AG04449 (cell line): ENCODE data around the gene DIP2C.

Experiments
- CTCF ChIA-PET: fragments of 350-600 bp; formaldehyde crosslinking; extraction: SDS; loops from one replicate; lab custom pipeline; 2021; ENCODE audit warnings: antibody characterized with exemption; lab: Yijun Ruan, JAX
- POLR2A ChIA-PET: fragments of 400-600, 350-600 bp; formaldehyde crosslinking; extraction: SDS; loops from one replicate; lab custom pipeline; 2020; ENCODE audit warnings: antibody characterized with exemption, inconsistent platforms; lab: Yijun Ruan, JAX
- DNase-seq: peaks from one replicate; pipeline ENCODE4 v3.0.0-alpha.2; 2010; ENCODE audit warnings: low read depth, low spot score
- H3K4me3 ChIP-seq: 2 replicates; pipeline ENCODE4 v1.5.1; 2011; ENCODE audit warnings: low read depth, mild to moderate bottlenecking, control low read depth, low read length
- TF ChIP-seq, protein P1 (sequence below): IDR thresholded peaks from one replicate; pipeline ENCODE4 v1.5.1; 2011; ENCODE audit warnings: mild to moderate bottlenecking, moderate library complexity, low read length, control low read depth, inconsistent platforms; ENCODE audit not compliant: insufficient read depth; ENCODE audit errors: missing control alignments

Gene DIP2C

DNA sequence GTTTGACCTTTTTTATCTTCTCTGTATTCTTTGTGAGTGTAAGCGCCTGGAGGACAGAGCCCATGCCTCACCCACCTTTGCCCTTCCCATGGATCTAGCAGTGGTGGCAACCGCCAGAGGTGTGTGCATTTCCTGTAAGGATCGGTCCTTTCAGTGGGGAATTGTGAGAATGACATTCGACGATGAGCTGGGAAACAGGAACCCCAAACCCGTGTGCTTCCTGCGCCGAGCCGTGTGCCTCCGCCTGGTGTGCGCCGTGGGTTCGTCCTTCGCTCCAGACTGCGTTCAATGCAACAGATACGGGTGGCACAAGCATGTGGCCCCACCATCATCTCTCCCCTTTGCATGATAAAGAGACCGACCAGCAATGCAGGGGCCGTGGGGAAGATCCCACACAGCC is 1.7 kb upstream of the DIP2C start:
- DNase-seq = no peak
- CTCF ChIA-PET = interaction anchor here (1.4 kb wide), 1 partner anchor 180 kb away, joined by 3 read pairs; no protein-coding TSS in a partner anchor
- TF ChIP-seq, protein P1, sequence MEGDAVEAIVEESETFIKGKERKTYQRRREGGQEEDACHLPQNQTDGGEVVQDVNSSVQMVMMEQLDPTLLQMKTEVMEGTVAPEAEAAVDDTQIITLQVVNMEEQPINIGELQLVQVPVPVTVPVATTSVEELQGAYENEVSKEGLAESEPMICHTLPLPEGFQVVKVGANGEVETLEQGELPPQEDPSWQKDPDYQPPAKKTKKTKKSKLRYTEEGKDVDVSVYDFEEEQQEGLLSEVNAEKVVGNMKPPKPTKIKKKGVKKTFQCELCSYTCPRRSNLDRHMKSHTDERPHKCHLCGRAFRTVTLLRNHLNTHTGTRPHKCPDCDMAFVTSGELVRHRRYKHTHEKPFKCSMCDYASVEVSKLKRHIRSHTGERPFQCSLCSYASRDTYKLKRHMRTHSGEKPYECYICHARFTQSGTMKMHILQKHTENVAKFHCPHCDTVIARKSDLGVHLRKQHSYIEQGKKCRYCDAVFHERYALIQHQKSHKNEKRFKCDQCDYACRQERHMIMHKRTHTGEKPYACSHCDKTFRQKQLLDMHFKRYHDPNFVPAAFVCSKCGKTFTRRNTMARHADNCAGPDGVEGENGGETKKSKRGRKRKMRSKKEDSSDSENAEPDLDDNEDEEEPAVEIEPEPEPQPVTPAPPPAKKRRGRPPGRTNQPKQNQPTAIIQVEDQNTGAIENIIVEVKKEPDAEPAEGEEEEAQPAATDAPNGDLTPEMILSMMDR = no peak
- POLR2A ChIA-PET = no interaction called here
- no peak overlapping the region for H3K4me3 ChIP-seq

DNA sequence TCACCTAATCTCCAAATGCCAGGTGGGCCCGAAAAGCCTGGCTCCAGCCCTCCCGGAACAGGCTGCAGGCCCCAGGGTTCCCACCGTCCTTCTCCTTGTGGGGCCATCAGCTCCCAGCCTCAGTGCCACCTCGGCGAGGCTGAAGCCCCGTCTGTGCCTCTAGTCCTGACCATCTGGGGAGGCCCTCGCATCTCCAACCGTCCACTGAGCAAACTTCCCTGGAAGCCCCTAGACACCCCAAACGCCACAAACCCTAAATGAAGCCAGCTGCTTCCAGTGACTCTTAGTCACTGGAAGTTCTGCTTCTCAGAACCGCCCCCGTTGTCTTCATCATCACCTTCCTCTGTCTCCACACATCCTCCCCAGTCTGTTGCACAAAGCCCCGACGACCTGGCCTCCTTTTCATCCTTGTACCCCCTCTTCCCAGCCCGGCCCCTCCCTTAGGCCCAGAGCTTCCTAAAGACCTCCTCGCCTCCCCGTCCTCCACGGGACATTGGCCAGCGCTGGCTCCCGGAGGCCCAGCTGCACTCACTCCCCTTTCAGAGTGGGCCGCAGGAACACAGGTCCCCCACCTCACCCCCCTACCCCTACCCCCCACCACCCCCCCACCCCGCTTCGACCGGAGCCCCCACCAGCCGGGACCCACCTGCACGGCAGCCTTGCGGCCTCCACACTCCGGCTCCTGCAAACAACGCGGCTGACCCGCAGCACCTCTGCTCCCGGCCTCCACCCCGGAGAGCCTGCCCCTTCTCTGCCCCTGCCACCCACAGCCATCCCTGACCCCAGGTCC is 1.1 kb upstream of the DIP2C start:
- no peak for DNase-seq
- TF ChIP-seq, protein P1 = no peak
- H3K4me3 ChIP-seq = peak overlapping the region; percentile 61
- ChIA-PET CTCF (interaction anchor here (1.0 to 1.4 kb wide), 2 partner anchors 120 to 179 kb away, joined by 3 read pairs; no protein-coding TSS in a partner anchor), POLR2A (no interaction called here)

DNA sequence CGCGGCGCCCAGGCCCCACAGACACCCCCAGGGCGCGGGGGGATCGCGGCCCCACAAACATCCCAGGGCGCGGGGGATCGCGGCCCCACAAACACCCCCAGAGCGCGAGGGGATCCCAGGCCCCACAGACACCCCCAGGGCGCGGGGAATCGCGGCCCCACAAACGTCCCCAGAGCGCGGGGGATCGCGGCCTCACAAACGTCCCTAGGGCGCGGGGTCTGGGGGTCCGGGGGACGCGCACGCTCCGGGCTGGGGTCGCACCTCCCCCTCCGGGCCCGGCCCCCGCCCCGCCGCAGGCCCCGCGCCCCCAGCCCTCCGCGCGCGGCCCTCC is 382 bp downstream of the DIP2C start:
- POLR2A ChIA-PET = no interaction called here
- H3K4me3 ChIP-seq = peak overlapping the region; percentile 73
- DNase-seq = no peak
- CTCF ChIA-PET = no interaction called here
- TF ChIP-seq, protein P1 = no peak

DNA sequence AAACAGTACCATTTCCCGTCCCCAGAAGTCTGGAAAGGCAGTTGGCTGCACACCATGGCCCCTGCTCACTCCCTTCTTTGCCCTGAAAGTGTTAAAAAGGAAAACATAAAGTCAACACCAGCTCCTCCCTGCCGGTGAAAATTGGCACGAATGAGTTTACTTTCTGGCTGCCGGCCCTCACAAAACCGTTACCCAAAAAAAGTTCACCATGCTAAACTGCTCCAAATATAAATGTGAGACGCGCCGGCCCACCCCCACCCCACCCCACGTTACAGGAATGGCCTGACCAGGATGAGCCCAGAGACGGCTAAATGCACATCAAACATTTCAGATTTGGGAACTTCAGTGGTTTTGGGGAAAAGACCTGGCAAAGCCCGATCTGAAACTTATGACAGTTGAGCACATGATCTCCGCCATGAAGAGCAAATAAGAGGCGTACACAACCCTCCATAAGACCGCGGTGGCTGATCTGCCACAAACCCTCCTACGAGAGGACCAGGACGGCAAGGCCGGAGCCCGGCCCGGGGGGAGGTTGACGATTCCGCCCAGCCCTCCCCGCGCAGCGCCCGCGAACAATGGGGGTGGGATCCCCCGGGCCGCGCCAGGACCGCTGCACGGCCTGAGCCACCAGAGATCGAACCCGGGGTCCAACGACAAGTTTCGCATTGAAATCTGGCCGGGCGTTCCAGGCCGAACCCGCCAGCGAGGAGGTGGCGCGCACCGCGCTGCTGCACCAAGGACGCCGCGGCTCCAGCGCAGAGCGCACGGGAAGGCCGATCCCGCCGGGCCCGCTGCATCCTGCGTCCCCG is 952 bp downstream of the DIP2C start:
- ChIA-PET CTCF (interaction anchor here (0.8 kb wide), 1 partner anchor 176 kb away, joined by 3 read pairs; no protein-coding TSS in a partner anchor), POLR2A (interaction anchor here (0.5 kb wide), 1 partner anchor 117 kb away, joined by 4 read pairs; no protein-coding TSS in a partner anchor)
- no peak for DNase-seq
- H3K4me3 ChIP-seq = peak overlapping the region; percentile 73
- TF ChIP-seq, protein P1 = no peak

DNA sequence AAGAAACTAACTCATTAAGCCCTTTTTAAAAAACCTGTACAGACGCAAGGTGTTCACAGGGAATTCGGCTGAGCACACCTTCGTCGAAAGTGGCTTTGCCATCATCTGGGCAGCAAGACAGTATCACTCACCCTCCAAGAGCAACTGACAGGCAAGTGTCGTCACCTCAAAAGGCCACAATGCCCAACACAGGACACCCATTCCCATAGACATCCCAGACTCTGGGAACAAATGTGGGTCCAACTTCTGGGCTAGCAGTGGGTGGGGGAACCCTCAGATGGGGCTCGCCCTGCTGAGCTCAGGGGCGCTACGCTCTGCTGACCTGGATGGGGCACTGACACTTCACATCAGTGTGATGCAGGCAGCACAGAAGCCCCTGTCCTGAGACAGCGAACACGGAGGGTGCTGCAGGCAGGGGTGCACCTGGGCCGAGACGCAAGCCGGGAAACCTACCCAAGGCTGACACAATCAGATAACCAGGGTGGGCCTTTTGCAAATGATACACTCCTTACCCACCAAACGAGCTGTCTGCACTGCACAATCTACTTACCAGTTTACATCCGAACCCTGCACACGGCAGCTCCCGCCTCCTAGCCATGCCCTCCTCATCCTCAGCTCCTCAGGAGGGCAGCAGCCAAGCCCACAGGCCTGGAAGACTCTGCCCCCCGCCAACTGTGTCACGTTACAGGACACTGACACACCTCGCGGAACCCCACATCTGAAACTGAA is 1.7 kb downstream of the DIP2C start:
- DNase-seq = no peak
- H3K4me3 ChIP-seq = peak overlapping the region; percentile 73
- TF ChIP-seq, protein P1 = no peak
- ChIA-PET CTCF (interaction anchor here (0.8 kb wide), 1 partner anchor 175 kb away, joined by 3 read pairs; no protein-coding TSS in a partner anchor), POLR2A (interaction anchor here (0.5 kb wide), 1 partner anchor 116 kb away, joined by 4 read pairs; no protein-coding TSS in a partner anchor)
